C4-2B (cell line): ENCODE results near the gene STRN3.

Experiments
- CTCF ChIP-seq: fragments of 450-650 bp; conservative IDR thresholded peaks from 2 replicates; pipeline ENCODE4 v1.5.1; 2017; ENCODE audit warnings: mild to moderate bottlenecking
- ZFX ChIP-seq: fragments of 450-650 bp; IDR thresholded peaks from 2 replicates; pipeline ENCODE4 v1.6.1; 2017

GRCh38 chr14:31038521-31039166, 12.5 kb upstream of the STRN3 start:
- TF ChIP-seq CTCF, result no peak
- TF ChIP-seq ZFX, result no peak
